GM18526 (cell line): Measurements from ENCODE around the gene GNG7.

Source experiments
- POLR2A ChIP-seq: IDR thresholded peaks from 3 replicates; pipeline ENCODE4 v1.6.1; 2011; ENCODE audit not compliant: insufficient read length; ENCODE audit errors: extremely low read depth

Gene GNG7

GRCh38 chr19:2495651-2496316, 206.7 kb downstream of the GNG7 start:
- no peak for TF ChIP-seq POLR2A

GRCh38 chr19:2495130-2495641, 207.3 kb downstream of the GNG7 start:
- TF ChIP-seq POLR2A = no peak

- no peak for TF ChIP-seq POLR2A
Observed at GRCh38 chr19:2494447-2495129, 207.9 kb downstream of the GNG7 start.

GRCh38 chr19:2494084-2494446, 208.4 kb downstream of the GNG7 start:
- no peak for TF ChIP-seq POLR2A

GRCh38 chr19:2492870-2493269, 209.6 kb downstream of the GNG7 start:
- no peak for TF ChIP-seq POLR2A

GRCh38 chr19:2491130-2491801, 211.2 kb downstream of the GNG7 start:
- TF ChIP-seq POLR2A = no peak

GRCh38 chr19:2490659-2491058, 211.8 kb downstream of the GNG7 start:
- TF ChIP-seq POLR2A = no peak

GRCh38 chr19:2488942-2489731, 213.4 kb downstream of the GNG7 start:
- TF ChIP-seq POLR2A = no peak

- no peak for TF ChIP-seq POLR2A
Observed at GRCh38 chr19:2488405-2488941, 214.0 kb downstream of the GNG7 start.

- TF ChIP-seq POLR2A = no peak
Observed at GRCh38 chr19:2487842-2488241, 214.7 kb downstream of the GNG7 start.

GRCh38 chr19:2487090-2487489, 215.4 kb downstream of the GNG7 start:
- no peak for TF ChIP-seq POLR2A

GRCh38 chr19:2485428-2485827, 217.1 kb downstream of the GNG7 start:
- TF ChIP-seq POLR2A = no peak

GRCh38 chr19:2484178-2484937, 218.1 kb downstream of the GNG7 start:
- no peak for TF ChIP-seq POLR2A

GRCh38 chr19:2483484-2484151, 218.9 kb downstream of the GNG7 start:
- TF ChIP-seq POLR2A = no peak
